T47D (cell line): Measurements from ENCODE around the gene UPK2.
"Not testable (repeated sequence)": the region's sequence is repeated elsewhere in the genome, so short reads cannot be mapped to it uniquely, and the experiment has no call there.

Source experiments
- DNase-seq, 2 experiments: peaks; one replicate each; pipeline versions ENCODE4 v3.0.0 to v3.0.0-alpha.2; 2011 to 2012; ENCODE audit warnings: low read depth in 1 of 2, low spot score in 1 of 2
- JUND ChIP-seq: IDR thresholded peaks from 2 replicates; pipeline ENCODE4 v1.6.1; 2012; ENCODE audit warnings: low read depth
- in situ Hi-C: cut with HindIII; loops from 2 replicates; pipeline ENCODE4 v1.10.0; 2016; ENCODE audit warnings: low sequenced_read_pairs, low pct_unique_long_range_greater_than_20kb

The UPK2 gene

DNA sequence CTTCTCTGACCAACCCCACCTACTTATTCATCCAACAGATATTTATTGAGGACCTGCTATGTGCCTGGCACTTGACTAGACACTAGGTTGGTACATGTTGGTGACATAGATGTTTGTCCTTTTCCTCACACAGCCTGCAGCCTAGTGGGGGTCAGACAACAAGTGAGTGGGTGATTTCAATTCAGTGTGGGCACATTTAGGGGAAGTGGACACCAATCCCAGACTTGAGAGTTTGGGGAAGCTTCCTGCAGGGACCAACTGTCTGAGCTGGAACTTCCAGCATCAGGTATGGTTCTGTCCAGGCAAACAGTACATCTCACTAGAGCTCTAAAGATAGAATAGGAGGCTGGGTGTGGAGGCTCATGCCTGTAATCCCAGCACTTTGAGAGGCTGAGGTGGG lies 24.5 kb upstream of the UPK2 start:
- in situ Hi-C loops = no loop called here

DNA sequence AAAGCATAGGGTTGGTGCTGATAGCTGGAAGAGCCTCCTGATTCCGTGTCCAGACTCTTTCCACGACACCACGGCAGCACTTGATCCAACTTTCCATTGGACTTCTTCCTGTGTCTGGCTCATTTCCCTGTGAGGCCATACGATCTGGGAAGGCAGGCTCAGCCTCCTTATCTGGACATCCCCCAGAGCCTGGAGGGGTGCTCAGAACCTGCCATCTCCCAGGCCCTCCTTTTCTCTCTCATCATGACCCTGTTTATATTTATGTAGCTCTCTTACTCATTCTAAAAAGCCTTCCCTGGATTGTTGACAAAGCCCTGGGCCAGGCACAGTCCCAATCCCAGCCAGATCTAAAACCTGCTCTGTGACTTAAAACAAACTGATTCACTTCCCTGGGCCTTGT lies 22.6 kb upstream of the UPK2 start:
- no peak for TF ChIP-seq JUND
- in situ Hi-C loops = no loop called here

More for the DNA sequence above, 24.5 kb upstream of the UPK2 start:
- no peak for DNase-seq
- TF ChIP-seq JUND = no peak

DNA sequence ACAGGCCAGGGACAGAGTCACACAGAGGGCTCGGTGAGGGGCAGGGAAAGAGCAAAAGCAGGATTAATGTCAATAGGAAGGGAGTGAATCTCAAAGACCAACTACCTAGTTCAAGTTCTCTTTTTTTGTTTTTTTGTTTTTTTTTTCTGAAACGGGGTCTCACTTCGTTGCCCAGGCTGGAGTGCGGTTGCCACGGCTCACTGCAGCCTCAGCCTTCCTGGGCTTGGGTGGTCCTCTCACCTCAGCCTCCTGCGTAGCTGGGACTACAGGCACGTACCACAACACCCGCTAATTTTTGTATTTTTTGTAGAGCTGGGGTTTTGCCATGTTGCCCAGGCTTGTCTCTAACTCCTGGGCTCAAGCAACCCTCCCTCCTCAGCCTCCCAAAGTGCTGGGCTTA lies 20.7 kb upstream of the UPK2 start:
- TF ChIP-seq JUND = no peak
- no peak for DNase-seq
- in situ Hi-C loops = no loop called here

More for the DNA sequence above, 22.6 kb upstream of the UPK2 start:
- DNase-seq = peak in 1 of 2 experiments; percentile 73

DNA sequence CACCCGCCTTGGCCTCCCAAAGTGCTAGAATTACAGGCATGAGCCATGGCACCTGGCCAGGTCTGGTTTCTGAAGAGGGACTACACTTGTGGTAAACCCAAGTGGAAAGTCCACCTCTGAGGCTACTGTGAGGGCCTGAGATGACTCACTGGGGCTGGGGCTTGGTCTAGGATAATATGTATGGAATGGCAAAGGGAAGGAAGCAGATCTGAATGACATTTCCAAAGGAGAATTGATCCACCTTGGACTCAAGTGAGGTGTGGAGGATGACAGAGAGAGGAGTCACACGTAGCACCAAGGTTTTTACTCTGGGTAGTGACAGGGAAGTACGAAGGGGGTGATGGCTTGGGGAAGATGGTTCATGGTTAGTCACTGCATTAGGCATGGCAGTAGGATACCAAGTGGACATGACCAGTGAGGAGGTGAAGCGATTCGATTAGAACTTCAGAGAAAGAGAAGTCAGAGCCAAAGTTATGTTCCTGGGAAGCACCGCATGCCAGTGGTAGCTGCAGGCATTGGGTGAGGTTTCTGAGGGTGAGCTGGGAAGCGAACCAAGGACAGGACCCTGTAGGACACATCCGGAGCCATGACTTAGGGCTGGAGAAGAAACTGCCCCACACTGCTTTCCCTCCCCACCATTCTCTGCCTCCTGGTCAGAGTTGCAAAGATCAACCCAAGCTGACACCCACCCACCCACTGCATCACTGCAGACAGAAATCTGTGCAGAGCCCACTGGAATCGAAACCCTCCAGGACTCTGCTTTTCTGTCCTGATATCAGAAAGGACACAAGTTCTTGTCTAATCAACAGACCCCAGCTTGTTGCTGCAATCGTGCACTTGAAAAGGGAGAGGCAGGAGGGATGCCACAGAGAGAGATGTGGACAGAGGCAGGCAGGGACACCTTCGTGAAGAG lies 17.4 kb upstream of the UPK2 start:
- in situ Hi-C loops = no loop called here
- no peak for TF ChIP-seq JUND
- no peak for DNase-seq

DNA sequence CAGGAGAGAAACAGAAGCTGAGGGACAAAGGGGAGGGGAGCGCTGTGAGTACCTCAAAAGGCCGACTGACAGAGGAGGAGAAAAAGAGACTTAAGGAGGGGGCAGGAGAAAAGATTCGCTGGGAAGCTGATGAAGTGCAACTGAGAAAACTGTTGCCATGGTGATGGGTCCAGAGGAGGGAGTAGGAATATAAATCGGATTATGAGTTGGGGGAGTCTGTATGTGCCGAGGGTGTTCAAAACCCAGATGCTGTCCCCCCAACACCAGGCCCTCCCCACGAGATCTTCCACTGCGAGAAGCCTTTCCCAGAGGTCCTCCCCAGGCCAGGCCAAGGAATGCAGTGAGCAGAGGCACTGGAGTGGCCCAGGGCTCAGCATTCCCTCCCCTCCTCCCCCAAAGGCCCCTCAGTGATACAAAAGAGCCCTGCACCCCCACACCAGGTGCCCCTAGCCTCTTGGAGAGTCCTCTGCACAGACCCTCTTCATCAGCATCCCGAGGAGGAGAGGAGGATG lies 16.6 kb upstream of the UPK2 start:
- in situ Hi-C loops = no loop called here
- DNase-seq = no peak
- TF ChIP-seq JUND = no peak

DNA sequence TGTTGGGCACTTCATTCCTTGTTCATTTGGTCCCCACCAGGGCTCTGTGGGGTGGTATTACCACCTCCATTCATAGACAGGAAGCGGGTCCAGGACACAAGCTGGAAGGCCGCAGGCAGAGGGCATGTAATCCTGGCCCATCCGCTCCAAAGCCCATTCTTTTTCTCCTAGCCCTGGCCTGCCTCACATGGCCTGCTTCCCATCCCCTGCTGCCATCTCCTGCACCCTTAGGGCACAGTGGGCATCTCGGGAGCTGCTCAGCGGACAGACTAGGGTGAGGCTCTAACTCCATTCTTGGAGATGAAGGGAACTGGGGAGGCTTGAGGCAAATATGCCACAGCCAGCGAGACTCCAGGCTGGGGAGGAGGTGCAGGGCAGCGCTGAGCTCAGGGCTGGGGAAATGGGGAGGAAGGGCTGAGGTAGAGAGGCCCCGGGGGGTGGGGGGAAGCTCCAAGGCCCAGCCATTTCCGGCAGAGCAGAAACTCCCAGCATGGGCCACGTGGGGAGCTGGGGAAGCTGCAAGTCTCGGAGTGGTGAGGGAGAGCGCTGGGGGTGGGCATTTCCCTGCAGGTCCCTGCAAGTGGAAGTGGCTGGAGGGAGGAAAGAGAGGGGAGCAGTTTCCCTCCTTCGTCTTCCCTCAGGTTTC lies 16.0 kb upstream of the UPK2 start:
- no peak for DNase-seq
- in situ Hi-C loops = no loop called here

DNA sequence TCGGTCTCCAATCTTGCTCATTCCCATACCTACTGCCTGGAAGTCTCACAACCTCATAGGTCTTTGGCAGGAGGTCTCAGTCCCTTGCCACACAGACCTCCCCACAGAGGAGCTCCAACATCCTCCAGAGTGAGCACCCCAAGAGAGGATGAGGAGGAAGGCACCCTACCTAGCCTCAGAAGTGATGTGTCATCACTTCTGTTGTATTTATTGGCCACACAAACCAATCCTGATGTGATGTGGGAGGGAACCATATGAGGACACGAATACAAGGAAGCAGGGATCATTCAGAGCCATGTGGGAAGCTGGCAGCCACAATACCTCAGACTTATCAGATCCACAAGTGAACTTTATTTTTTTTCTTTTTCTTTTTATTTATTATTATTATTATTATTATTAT lies 9.0 kb upstream of the UPK2 start:
- in situ Hi-C loops = no loop called here
- TF ChIP-seq JUND = no peak
- no peak for DNase-seq

More for the DNA sequence above, 16.0 kb upstream of the UPK2 start:
- no peak for TF ChIP-seq JUND

DNA sequence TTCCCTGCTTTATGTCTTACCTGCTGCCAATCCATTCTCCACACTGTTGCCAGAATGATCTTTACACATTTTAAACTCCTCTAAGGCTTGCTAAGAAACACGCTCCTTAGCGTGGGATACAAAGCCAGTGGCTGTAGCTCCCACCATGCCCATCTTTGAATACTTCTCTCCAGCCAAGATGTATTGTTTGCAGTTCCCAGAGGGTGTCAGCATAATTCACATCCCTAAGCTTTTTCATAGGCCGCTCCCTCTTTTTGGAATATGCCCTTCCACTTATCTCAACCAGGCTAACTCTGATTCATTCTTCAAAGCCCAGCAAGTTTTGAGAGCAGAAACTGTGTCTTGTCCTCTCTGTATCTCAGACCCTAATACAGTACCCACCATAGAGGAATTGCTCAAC lies 8.1 kb upstream of the UPK2 start:
- no peak for TF ChIP-seq JUND
- in situ Hi-C loops = no loop called here
- no peak for DNase-seq

DNA sequence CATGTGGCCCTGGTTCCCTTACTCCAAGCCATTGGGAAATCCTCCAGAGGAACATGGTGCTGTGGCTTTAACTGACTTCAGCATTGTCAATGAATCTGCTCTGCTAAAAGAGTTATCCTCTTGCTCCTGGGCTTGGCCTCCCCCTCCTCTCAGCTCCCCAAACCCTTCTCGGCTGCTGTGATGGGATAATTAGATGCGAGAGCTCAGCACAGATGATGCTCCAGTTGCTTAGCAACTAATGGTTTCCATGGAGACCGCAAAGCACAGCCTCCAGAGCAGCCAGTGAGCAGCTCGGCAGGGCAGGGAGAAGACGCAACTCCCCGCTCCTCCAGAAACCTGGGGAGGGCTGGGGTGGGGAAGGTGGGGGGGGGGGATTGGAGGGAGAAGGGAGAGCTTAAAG lies 2.8 kb upstream of the UPK2 start:
- DNase-seq = peak in 1 of 2 experiments; percentile 68
- in situ Hi-C loops = no loop called here
- no peak for TF ChIP-seq JUND

DNA sequence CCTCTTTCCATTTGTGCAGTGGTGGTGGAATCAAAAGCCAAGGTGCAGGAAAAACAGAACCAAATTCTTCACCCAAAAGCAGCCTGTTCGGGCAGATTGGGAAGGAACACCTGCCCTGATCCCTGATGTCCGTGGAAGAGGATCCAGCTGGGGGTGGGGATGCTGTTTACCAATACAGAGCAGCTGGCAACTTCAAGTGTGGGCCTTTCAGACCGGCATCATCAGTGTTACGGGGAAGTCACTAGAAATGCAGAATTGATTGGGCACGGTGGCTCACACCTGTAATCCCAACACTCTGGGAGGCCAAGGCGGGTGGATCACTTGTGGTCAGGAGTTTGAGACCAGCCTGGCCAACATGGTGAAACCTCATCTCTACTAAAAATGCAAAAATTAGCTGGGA lies 2.1 kb upstream of the UPK2 start:
- in situ Hi-C loops, DNase-seq: not testable (repeated sequence)

DNA sequence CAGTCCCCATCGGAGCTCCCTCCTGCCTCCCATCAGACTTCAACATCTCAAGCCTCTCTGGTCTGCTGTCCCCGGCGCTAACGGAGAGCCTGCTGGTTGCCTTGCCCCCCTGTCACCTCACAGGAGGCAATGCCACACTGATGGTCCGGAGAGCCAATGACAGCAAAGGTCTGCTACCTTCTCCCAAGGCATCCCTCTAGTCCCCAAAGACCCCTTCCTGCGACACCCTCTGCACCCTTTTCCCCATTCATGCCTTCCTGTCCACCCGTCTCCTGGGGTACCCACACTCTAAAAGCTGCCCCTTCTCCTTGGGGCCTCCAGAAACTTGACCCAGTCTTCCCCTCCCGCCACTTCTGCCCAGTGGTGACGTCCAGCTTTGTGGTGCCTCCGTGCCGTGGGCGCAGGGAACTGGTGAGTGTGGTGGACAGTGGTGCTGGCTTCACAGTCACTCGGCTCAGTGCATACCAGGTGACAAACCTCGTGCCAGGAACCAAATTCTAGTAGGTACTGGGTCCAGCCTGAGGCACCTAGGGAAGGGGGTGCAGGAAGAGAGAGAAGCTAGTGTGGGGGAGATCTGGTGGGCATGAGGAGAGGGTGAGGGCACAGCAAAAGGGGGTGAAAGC lies 860 bp downstream of the UPK2 start:
- no peak for DNase-seq
- in situ Hi-C loops = no loop called here

DNA sequence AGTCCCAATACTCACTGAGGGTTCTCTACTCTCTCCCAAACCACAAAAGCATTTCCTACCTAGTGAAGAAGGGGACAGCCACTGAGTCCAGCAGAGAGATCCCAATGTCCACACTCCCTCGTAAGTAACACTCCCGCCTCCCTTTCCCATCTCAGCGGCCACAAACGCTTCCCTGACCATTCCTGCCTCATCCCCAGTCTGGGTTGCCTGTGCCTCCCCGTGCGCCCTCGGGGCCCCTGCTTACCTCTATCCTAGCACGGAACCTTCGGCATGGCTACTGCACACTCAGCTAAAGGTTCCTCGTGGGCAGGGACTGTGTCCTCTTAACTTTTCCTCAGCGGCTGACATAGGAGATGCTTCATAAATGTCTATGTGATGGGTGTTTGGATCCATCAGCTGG lies 1.5 kb downstream of the UPK2 start:
- in situ Hi-C loops = no loop called here
- no peak for TF ChIP-seq JUND
- DNase-seq = no peak

More for the DNA sequence above, 860 bp downstream of the UPK2 start:
- no peak for TF ChIP-seq JUND

DNA sequence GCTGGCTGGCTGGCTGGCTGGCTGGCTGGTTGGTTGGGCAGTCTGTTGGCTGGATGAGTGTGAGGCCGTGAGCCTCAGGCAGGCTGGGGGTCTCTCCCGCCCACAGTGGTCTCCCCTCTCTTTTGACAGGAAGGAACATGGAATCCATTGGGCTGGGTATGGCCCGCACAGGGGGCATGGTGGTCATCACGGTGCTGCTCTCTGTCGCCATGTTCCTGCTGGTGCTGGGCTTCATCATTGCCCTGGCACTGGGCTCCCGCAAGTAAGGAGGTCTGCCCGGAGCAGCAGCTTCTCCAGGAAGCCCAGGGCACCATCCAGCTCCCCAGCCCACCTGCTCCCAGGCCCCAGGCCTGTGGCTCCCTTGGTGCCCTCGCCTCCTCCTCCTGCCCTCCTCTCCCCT lies 1.9 kb downstream of the UPK2 start:
- in situ Hi-C loops = no loop called here
- no peak for DNase-seq
- TF ChIP-seq JUND = no peak
